ENCODE results near the gene JADE3. TPM values are rescaled to one million over a fixed set of nuclear protein-coding genes. Genes with fewer than 3 reads are reported as not detected.

The JADE3 gene
- total RNA-seq, 2 experiments from 2014 or later, result 0.88 to 1.8 TPM

DNA sequence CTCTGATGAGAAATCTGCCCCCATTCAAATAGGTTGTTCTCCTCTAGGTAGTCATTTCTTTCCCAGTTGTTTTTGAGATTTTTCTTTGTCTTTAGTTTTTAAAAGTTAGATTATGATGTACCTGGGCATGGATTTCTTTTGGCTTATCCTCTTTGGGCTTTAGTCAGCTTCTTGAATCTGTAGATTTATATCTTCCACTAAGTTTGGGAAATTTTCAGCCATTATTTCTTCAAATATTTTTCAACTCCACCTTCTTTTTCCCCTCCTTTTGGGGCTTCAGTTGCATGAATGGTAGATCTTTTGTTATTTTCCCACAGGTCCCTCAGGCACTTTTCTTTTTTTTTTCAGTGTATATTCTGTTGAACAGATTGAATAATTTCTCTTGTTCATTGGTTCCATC, 77.3 kb downstream of the JADE3 start:
- ChIA-PET CTCF (no interaction called here), POLR2A (no interaction called here)

DNA sequence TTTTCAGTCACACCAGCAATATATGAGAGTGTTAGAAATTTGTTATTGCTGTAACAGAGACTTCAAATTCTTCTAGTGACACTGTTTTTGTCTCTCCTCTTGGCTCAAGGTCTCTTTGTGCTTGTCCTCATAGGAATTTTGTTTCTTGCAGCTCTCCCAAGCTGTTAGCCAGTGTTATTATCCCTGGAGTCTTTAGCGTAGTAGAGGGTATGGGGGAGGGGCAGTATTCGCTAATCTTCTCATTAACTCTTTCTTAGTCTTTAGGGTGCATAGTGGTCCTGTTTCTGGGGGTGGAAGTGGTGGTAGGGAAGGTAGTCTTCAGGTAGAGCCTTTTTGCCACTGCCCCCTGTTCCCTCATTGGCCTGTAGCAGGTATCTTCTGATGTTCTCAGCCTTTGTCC, 79.4 kb downstream of the JADE3 start:
- POLR2A ChIA-PET, result no interaction called here

GRCh38 chrX:46992070-46992469, 79.8 kb downstream of the JADE3 start:
- ChIA-PET CTCF (no interaction called here), POLR2A (no interaction called here)

More for the DNA sequence above, 79.4 kb downstream of the JADE3 start:
- CTCF ChIA-PET, result no interaction called here

- CTCF ChIA-PET, result no interaction called here
- POLR2A ChIA-PET, result no interaction called here
These were observed 81.9 kb downstream of the JADE3 start for GRCh38 chrX:46994096-46994495.

- ChIA-PET POLR2A (no interaction called here), CTCF (no interaction called here)
These were observed 99.9 kb downstream of the JADE3 start for GRCh38 chrX:47012131-47012530.

- ChIA-PET CTCF (no interaction called here), POLR2A (no interaction called here)
These were observed 114.0 kb downstream of the JADE3 start for GRCh38 chrX:47026198-47026597.

DNA sequence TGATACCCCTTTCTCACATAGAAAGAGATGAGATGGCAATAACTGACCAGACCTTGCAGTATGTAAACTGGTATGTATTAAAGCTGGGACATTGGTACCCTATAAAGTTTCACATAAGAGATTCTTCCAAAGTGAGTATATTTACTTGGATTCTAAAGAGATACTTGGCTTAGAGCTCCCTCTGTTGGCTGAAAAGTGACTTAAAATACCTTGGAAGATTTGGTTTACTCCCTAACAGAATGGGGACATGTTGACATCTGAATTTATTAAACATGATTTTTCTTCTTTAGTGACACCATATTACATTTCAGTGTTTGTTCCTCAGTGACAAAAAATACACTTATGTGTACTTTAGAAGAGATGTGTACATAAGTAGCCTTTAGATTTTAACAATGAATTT, 118.1 kb downstream of the JADE3 start:
- ChIA-PET CTCF (interaction anchor here (1.4 kb wide), 1 partner anchor 63 kb away, joined by 3 read pairs; no protein-coding TSS in a partner anchor), POLR2A (no interaction called here)

GRCh38 chrX:47047989-47048388, 135.8 kb downstream of the JADE3 start:
- POLR2A ChIA-PET, result no interaction called here
- CTCF ChIA-PET, result interaction anchor here (0.7 kb wide), 1 partner anchor 33 kb away, joined by 3 read pairs; no protein-coding TSS in a partner anchor

GRCh38 chrX:47059142-47059874, 147.1 kb downstream of the JADE3 start:
- CTCF ChIA-PET, result interaction anchor here (0.5 kb wide), 1 partner anchor 541 kb away, joined by 3 read pairs; no protein-coding TSS in a partner anchor

DNA sequence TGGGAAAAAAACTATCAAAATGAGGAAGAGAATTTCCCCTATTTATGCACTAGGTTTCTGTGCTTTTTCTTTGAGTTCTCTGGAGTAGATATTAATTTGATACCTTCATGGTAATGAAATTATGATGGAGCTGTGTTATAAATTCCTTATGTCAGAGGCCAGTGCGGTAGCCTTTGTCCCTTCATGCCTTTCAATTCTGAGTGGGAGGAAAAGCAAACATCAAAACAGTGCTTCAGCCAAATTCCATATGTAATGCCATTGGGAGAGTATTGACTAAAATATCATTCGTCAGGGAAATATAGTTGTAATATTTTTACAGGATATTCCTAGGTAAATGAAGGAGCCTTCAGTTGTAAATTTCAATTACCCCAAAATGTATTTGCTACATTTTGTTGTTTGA, 148.5 kb downstream of the JADE3 start:
- ChIA-PET POLR2A (no interaction called here), CTCF (no interaction called here)

More at GRCh38 chrX:47059142-47059874, 147.1 kb downstream of the JADE3 start:
- POLR2A ChIA-PET, result no interaction called here

DNA sequence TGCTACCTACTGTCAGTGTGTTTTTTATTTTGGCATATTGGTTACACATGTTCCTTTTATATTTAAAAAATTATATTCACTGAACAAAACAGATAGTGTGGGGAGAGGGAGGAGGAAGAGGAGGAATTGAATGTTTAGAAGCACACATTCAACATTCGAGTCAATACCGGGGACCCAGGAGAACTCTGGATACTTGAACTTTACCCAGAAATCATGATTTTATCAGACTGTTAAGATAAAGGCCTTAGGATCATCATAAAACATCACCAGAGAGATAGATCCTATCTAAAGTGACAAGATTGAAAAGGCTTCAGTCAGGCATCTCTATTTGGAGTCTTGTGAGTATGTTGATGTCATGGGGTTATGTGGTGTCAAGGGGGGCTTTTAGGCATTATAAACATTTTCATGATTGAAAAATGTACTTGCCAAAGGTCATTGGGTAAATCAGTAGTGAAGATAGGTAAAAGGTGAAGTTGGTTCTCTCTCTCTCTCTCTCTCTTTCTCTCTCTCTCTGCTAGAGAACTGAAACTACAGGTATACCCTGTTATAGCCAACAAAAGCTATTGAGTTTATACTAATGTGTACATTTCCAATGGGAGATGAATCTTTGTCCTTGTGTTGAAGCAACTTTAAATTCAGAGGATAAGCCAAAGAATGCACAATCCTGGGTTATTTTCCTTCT, 149.2 kb downstream of the JADE3 start:
- ChIA-PET POLR2A (no interaction called here), CTCF (no interaction called here)

GRCh38 chrX:47063179-47063578, 151.0 kb downstream of the JADE3 start:
- ChIA-PET POLR2A (no interaction called here), CTCF (no interaction called here)

GRCh38 chrX:47068214-47068613, 156.0 kb downstream of the JADE3 start:
- POLR2A ChIA-PET, result no interaction called here

GRCh38 chrX:47068720-47069119, 156.5 kb downstream of the JADE3 start:
- ChIA-PET CTCF (no interaction called here), POLR2A (no interaction called here)

More at GRCh38 chrX:47068214-47068613, 156.0 kb downstream of the JADE3 start:
- CTCF ChIA-PET, result no interaction called here

- CTCF ChIA-PET, result interaction anchor here (0.6 kb wide), 2 partner anchors 230 to 1721 kb away, joined by 3 to 7 read pairs; no protein-coding TSS in a partner anchor
- POLR2A ChIA-PET, result no interaction called here
These were observed 166.2 kb downstream of the JADE3 start, which contains the start of gene RGN for GRCh38 chrX:47078129-47079043. Gene RGN (plus strand): TSS chrX:47078443. CDS start chrX:47081145, 2,702 bp downstream.

GRCh38 chrX:47080215-47080914, 168.1 kb downstream of the JADE3 start:
- CTCF ChIA-PET, result interaction anchor here (0.6 kb wide), 1 partner anchor 33 kb away, joined by 3 read pairs; no protein-coding TSS in a partner anchor
- POLR2A ChIA-PET, result no interaction called here

- ChIA-PET CTCF (interaction anchor here (0.6 kb wide), 1 partner anchor 33 kb away, joined by 3 read pairs; no protein-coding TSS in a partner anchor), POLR2A (no interaction called here)
These were observed 168.7 kb downstream of the JADE3 start for GRCh38 chrX:47080915-47081236.

DNA sequence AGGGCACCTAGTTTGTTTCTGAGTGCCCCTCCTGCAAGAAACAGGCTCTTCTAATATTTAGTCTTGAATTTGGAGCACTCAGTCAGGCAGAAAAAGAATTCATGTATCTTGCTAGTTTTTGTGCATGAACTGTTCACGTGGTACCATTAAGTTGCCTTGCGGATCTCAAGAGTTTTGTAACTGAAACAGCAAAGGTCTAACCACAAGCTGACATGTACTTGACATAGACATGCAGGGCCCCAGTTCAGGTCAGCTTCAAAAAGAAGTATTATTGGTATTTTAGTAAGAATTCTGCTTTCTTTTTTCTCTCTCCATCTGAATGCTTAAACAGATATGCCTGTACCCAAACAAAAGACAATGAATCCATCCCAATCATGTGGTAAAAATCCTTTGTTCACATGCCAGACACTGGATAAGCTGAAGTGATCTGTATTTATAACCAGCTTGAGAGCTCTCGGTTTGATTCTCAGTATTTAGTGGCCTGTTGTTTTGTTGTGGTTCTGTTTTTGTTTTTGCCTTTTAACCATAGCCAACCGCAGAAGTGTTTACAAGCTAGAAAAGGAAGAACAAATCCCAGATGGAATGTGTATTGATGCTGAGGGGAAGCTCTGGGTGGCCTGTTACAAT, 179.0 kb downstream of the JADE3 start:
- POLR2A ChIA-PET, result interaction anchor here (0.6 to 1.0 kb wide), 2 partner anchors 38 to 123 kb away, joined by 3 read pairs; no protein-coding TSS in a partner anchor
- CTCF ChIA-PET, result no interaction called here

GRCh38 chrX:47093248-47093647, 181.0 kb downstream of the JADE3 start:
- ChIA-PET POLR2A (no interaction called here), CTCF (interaction anchor here (0.5 to 1.3 kb wide), 3 partner anchors 63 to 189 kb away, joined by 3 to 4 read pairs (median 3); no protein-coding TSS in a partner anchor)
